ENCODE results near the gene DENND1B.

- no peak for TF ChIP-seq CTCF (IDR thresholded peaks at IDR 0.05; ENCODE audit: low read depth, low read length)
- TF ChIP-seq EZH2phosphoT487 (IDR thresholded peaks at IDR 0.05; ENCODE audit: low read depth): no peak
These were observed 13.6 kb downstream of the DENND1B start for GRCh38 chr1:197761654-197762053.

Data from OCI-LY3 (cell line).